PC-3 (cell line): ENCODE results near the gene PYGM. TPM values are rescaled to one million over a fixed set of nuclear protein-coding genes. Genes with fewer than 3 reads are reported as not detected.
A peak's percentile ranks its signal among the peaks of the same experiment; 100 is the strongest.

Experiments
- ATAC-seq: fragments of 200-7000 bp; cut with Tn5 transposase; 2 replicates; pipeline ENCODE4 v1.9.1; 2020; ENCODE audit warnings: mild to moderate bottlenecking, moderate library complexity
- BruUV-seq: library from RNA; stranded (reverse); fragments of 400-500 nt; replicated peaks from 2 replicates; lab custom pipeline; 2021; lab: Mats Ljungman, UMichigan
- CTCF ChIA-PET: fragments of 300-600 bp; sonication (Branson Sonifier 250); formaldehyde crosslinking; loops from one replicate; lab custom pipeline; 2022; ENCODE audit warnings: antibody characterized with exemption; lab: Charles Lee
- POLR2A ChIA-PET: fragments of 300-600 bp; sonication (Branson Sonifier 250); formaldehyde crosslinking; loops from one replicate; lab custom pipeline; 2022; ENCODE audit warnings: antibody characterized with exemption; ENCODE audit not compliant: unreplicated experiment; lab: Charles Lee
- DNase-seq: peaks from one replicate; pipeline ENCODE4 v3.0.0-alpha.2; 2015
- H2AFZ ChIP-seq: fragments of 300-600 bp; sonication (generic); 2 replicates; pipeline ENCODE4 v1.6.0; 2016; ENCODE audit warnings: antibody characterized with exemption, low read length
- H3F3A ChIP-seq: fragments of 300-600 bp; sonication (generic); one replicate; pipeline ENCODE4 v1.6.0; 2017; ENCODE audit warnings: antibody characterized with exemption, low read length, control low read depth, mild to moderate bottlenecking; ENCODE audit not compliant: unreplicated experiment
- H3K27ac ChIP-seq: fragments of 300-600 bp; sonication (generic); 2 replicates; pipeline ENCODE4 v1.5.1; 2016; ENCODE audit warnings: mild to moderate bottlenecking, low read length
- H3K27me3 ChIP-seq: fragments of 300-600 bp; sonication (generic); 2 replicates; pipeline ENCODE4 v1.6.1; 2016; ENCODE audit warnings: low read length, mixed read lengths
- H3K36me3 ChIP-seq: fragments of 300-600 bp; sonication (generic); 2 replicates; pipeline ENCODE4 v1.6.1; 2016; ENCODE audit warnings: low read depth, mixed run types, low read length, mixed read lengths
- H3K4me1 ChIP-seq: fragments of 300-600 bp; sonication (generic); 2 replicates; pipeline ENCODE4 v1.5.1; 2016; ENCODE audit warnings: low read length; ENCODE audit not compliant: insufficient read depth
- H3K4me2 ChIP-seq: fragments of 300-600 bp; sonication (generic); 2 replicates; pipeline ENCODE4 v1.6.0; 2016; ENCODE audit warnings: low read length
- H3K4me3 ChIP-seq: fragments of 300-600 bp; sonication (generic); 2 replicates; pipeline ENCODE4 v1.5.1; 2016; ENCODE audit warnings: mild to moderate bottlenecking, low read length, mixed read lengths
- H3K79me2 ChIP-seq: fragments of 300-600 bp; sonication (generic); 2 replicates; pipeline ENCODE4 v1.6.1; 2017; ENCODE audit warnings: low read length, mixed read lengths
- H3K9ac ChIP-seq: fragments of 300-600 bp; sonication (generic); 2 replicates; pipeline ENCODE4 v1.6.0; 2016; ENCODE audit warnings: mild to moderate bottlenecking, low read length
- H3K9me2 ChIP-seq: fragments of 300-600 bp; sonication (generic); replicated peaks from 2 replicates; pipeline ENCODE4 v1.6.1; 2016; ENCODE audit warnings: mixed run types, low read length, mixed read lengths
- H3K9me3 ChIP-seq: fragments of 300-600 bp; sonication (generic); 2 replicates; pipeline ENCODE4 v1.6.1; 2016; ENCODE audit warnings: low read length, mixed read lengths
- H4K20me1 ChIP-seq: fragments of 300-600 bp; sonication (generic); 2 replicates; pipeline ENCODE4 v1.6.1; 2016; ENCODE audit warnings: low read length, mixed read lengths
- EZH2 ChIP-seq: fragments of 300-600 bp; sonication (generic); IDR thresholded peaks from one replicate; pipeline ENCODE4 v1.6.1; 2017; ENCODE audit warnings: antibody characterized with exemption, mild to moderate bottlenecking, low read length; ENCODE audit not compliant: unreplicated experiment
- EZH2phosphoT487 ChIP-seq: fragments of 300-600 bp; sonication (generic); IDR thresholded peaks from 2 replicates; pipeline ENCODE4 v1.6.1; 2018; ENCODE audit warnings: mild to moderate bottlenecking, antibody characterized with exemption, low read length, borderline replicate concordance
- intact Hi-C: fragments of 100-400 bp; cut with micrococcal nuclease; formaldehyde crosslinking; loops from 2 replicates; pipeline ENCODE4 v1.9.0; 2023
- total RNA-seq: library from RNA; depleted of rRNA; stranded (reverse); fragments of >200 nt; gene quantifications from 2 replicates; pipeline ENCODE4 v1.2.3, GENCODE V29; 2014
- TF ChIP-seq, protein P1 (sequence below): fragments of 300-600 bp; sonication (generic); conservative IDR thresholded peaks from 2 replicates; pipeline ENCODE4 v1.5.1; 2017; ENCODE audit warnings: antibody characterized with exemption, low read depth, mild to moderate bottlenecking, low read length

The PYGM gene
- total RNA-seq, 1 experiment from 2014 or later: 0.95 TPM

DNA sequence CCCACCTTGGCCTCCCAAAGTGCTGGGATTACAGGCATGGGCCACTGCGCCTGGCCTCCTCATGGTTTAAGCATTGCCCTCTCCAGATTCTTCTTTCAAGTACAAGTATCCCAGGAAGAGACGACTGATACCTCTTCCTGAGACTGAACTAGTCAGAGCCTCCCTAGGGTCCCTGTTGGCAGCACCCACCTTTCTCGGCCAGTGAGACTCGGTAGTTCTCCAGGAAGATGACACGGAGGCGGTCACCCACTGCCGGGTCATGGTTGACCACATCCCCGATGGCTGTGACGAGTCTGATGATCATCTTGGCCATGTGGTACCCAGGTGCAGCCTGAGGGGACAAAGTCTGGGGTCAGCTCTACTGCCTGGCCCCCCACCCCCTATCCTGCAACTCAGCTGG lies 8.6 kb downstream of the PYGM start:
- POLR2A ChIA-PET: no interaction called here
- H3K9me2 ChIP-seq: no peaks in the 10 kb centered on the region
- no peak for TF ChIP-seq EZH2phosphoT487
- TF ChIP-seq EZH2: no peak
- TF ChIP-seq, protein P1, sequence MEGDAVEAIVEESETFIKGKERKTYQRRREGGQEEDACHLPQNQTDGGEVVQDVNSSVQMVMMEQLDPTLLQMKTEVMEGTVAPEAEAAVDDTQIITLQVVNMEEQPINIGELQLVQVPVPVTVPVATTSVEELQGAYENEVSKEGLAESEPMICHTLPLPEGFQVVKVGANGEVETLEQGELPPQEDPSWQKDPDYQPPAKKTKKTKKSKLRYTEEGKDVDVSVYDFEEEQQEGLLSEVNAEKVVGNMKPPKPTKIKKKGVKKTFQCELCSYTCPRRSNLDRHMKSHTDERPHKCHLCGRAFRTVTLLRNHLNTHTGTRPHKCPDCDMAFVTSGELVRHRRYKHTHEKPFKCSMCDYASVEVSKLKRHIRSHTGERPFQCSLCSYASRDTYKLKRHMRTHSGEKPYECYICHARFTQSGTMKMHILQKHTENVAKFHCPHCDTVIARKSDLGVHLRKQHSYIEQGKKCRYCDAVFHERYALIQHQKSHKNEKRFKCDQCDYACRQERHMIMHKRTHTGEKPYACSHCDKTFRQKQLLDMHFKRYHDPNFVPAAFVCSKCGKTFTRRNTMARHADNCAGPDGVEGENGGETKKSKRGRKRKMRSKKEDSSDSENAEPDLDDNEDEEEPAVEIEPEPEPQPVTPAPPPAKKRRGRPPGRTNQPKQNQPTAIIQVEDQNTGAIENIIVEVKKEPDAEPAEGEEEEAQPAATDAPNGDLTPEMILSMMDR: no peak

DNA sequence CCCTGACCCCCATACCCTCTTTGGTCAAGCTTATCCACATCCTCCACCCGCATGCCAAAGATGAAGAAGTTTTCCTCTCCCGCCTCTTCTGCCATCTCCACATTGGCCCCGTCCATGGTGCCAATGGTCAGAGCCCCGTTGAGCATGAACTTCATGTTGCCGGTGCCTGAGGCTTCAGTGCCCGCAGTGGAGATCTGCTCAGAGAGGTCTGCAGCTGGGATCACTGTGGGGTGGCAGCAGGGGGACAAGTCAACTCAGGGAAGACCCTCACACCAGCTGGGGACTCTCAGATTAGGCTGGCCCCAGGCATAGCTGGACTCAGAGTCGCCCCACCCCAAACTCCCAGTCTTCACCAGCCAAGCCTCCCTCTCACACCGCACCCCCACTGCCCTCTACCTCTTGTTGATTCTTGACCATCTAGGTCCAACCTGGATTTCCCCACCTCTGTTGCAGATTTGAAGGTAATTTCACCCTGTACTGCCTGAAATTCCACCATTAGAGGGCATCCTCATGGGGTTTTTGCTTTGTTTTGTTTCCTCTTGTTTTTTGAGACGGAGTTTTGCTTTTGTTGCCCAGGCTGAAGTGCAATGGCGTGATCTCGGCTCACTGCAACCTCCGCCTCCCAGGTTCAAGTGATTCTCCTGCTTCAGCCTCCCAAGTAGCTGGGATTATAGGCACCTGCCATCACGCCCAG lies 9.3 kb downstream of the PYGM start:
- Histone ChIP-seq H3F3A (no peaks in the 10 kb centered on the region), H3K4me1 (no peaks in the 10 kb centered on the region), H3K9me3 (no peaks in the 10 kb centered on the region), H3K4me2 (no peak overlapping the region), H3K79me2 (no peaks in the 10 kb centered on the region), H3K9ac (no peak overlapping the region), H3K4me3 (no peak overlapping the region), H3K27me3 (peaks cover 3% of the 10 kb centered on the region), H4K20me1 (no peaks in the 10 kb centered on the region), H3K9me2 (no peaks in the 10 kb centered on the region), H3K27ac (no peak overlapping the region), H2AFZ (no peak overlapping the region), H3K36me3 (no peaks in the 10 kb centered on the region)
- ChIA-PET POLR2A (no interaction called here), CTCF (no interaction called here)
- intact Hi-C loops: no loop called here
- DNase-seq (no peak), ATAC-seq (no peak)
- TF ChIP-seq EZH2phosphoT487 (no peak), EZH2 (no peak)
- TF ChIP-seq, protein P1: 0 out of 2 replicates have a peak, but pooled peaks have one; percentile 23
- BruUV-seq: no TSS peak

More for the DNA sequence above, 8.6 kb downstream of the PYGM start:
- no peak overlapping the region for H2AFZ ChIP-seq
- intact Hi-C loops: no loop called here
- H3K4me3 ChIP-seq: no peak overlapping the region
- ATAC-seq: no peak
- no peaks in the 10 kb centered on the region for H3K36me3 ChIP-seq
- H4K20me1 ChIP-seq: no peaks in the 10 kb centered on the region
- H3K79me2 ChIP-seq: no peaks in the 10 kb centered on the region
- H3K27ac ChIP-seq: no peak overlapping the region
- no TSS peak for BruUV-seq
- DNase-seq: no peak
- no peaks in the 10 kb centered on the region for H3K27me3 ChIP-seq
- H3K4me1 ChIP-seq: no peaks in the 10 kb centered on the region
- H3K9me3 ChIP-seq: no peaks in the 10 kb centered on the region
- H3K4me2 ChIP-seq: no peak overlapping the region
- H3K9ac ChIP-seq: no peak overlapping the region
- H3F3A ChIP-seq: no peaks in the 10 kb centered on the region
- CTCF ChIA-PET: no interaction called here

DNA sequence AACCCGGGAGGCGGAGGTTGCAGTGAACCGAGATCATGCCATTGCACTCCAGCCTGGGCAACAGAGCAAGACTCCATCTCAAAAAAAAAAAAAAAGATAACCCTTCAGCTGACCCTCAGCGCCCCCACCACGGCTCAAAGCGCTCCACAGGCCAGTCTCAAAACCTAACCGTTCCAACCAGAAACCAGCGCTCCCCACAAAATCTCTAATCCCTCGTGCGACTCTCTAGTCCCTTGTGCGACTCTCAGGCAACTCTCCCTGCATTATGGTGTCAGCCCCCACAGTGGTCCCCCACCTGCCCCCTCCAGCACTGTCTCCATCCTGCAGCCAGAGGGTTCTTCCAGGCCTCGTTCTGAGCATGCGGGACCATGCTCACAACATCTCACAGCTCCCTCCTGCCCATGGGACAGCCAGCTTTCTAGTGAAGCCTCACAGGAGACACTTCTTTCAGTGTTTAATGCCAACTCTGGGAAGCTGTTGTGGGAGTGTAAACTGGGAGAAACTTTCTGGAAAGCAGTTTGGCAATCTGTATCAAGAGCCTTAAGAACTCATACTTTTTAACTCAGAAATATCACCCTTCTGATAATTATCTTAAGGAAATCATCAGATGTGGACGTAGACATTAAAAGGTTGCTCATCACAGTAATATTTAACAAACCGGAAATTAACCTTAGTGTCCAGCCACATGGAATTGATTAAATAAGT lies 11.7 kb downstream of the PYGM start:
- Histone ChIP-seq H3F3A (no peaks in the 10 kb centered on the region), H3K27me3 (peaks cover 24% of the 10 kb centered on the region), H3K9ac (no peak overlapping the region), H3K9me2 (no peaks in the 10 kb centered on the region), H3K9me3 (no peaks in the 10 kb centered on the region), H3K36me3 (no peaks in the 10 kb centered on the region), H3K27ac (no peak overlapping the region), H3K4me3 (no peak overlapping the region), H3K4me1 (peaks cover 11% of the 10 kb centered on the region), H2AFZ (no peak overlapping the region), H4K20me1 (no peaks in the 10 kb centered on the region), H3K79me2 (no peaks in the 10 kb centered on the region), H3K4me2 (no peak overlapping the region)
- POLR2A ChIA-PET: interaction anchor here (0.6 kb wide), 1 partner anchor 546 kb away, joined by 3 read pairs; no protein-coding TSS in a partner anchor
- ATAC-seq (no peak), DNase-seq (no peak)
- no peak for TF ChIP-seq EZH2
- TF ChIP-seq, protein P1: no peak
- no peak for TF ChIP-seq EZH2phosphoT487
- CTCF ChIA-PET: no interaction called here
- intact Hi-C loops: no loop called here
- BruUV-seq: no TSS peak
